GM12873 (cell line): Measurements from ENCODE around the gene KCNN3.

ENCODE experiments used
- CTCF ChIP-seq: IDR thresholded peaks from 2 replicates; pipeline ENCODE4 v1.5.1; 2012; ENCODE audit warnings: low read depth, mild to moderate bottlenecking, moderate library complexity, low read length, control low read depth; ENCODE audit not compliant: insufficient read depth; ENCODE audit errors: missing control alignments

The KCNN3 gene

GRCh38 chr1:154857022-154857421, 13.1 kb downstream of the KCNN3 start:
- no peak for TF ChIP-seq CTCF

GRCh38 chr1:154856544-154856943, 13.5 kb downstream of the KCNN3 start:
- no peak for TF ChIP-seq CTCF

GRCh38 chr1:154856049-154856448, 14.0 kb downstream of the KCNN3 start:
- no peak for TF ChIP-seq CTCF

- no peak for TF ChIP-seq CTCF
Measured at GRCh38 chr1:154855186-154855851, 14.8 kb downstream of the KCNN3 start.

GRCh38 chr1:154852845-154853244, 17.2 kb downstream of the KCNN3 start:
- no peak for TF ChIP-seq CTCF

GRCh38 chr1:154851392-154852177, 18.5 kb downstream of the KCNN3 start:
- no peak for TF ChIP-seq CTCF

- TF ChIP-seq CTCF = no peak
Measured at GRCh38 chr1:154849645-154850131, 20.4 kb downstream of the KCNN3 start.
